Mesenchymal stem cell (in vitro differentiated cells and primary cell): ENCODE data around the gene BCL2A1.

ENCODE experiments used
- DNase-seq: peaks from one replicate; pipeline ENCODE4 v3.0.0-alpha.2; 2013
- H2AFZ ChIP-seq: one replicate; pipeline ENCODE4 v1.6.1; 2013; ENCODE audit warnings: low read depth, mild to moderate bottlenecking, control low read depth, inconsistent platforms, low read length, moderate library complexity
- H2AK5ac ChIP-seq: 2 replicates; pipeline ENCODE4 v1.6.1; 2013; ENCODE audit warnings: low read length, moderate library complexity, mild to moderate bottlenecking, inconsistent platforms; ENCODE audit not compliant: severe bottlenecking
- H2BK120ac ChIP-seq: one replicate; pipeline ENCODE4 v1.6.1; 2013; ENCODE audit warnings: low read depth, mild to moderate bottlenecking, inconsistent platforms, low read length, moderate library complexity
- H2BK12ac ChIP-seq, 2 experiments: one replicate each; pipeline ENCODE4 v1.6.1; 2013; ENCODE audit warnings: inconsistent platforms in 2 of 2, low read length in 2 of 2, mild to moderate bottlenecking in 2 of 2, moderate library complexity in 2 of 2, control low read depth in 1 of 2
- H2BK15ac ChIP-seq: one replicate; pipeline ENCODE4 v1.6.1; 2013; ENCODE audit warnings: mild to moderate bottlenecking, low read depth, inconsistent platforms; ENCODE audit not compliant: poor library complexity, severe bottlenecking
- H2BK5ac ChIP-seq: 2 replicates; pipeline ENCODE4 v1.6.1; 2013; ENCODE audit warnings: low read depth, mild to moderate bottlenecking, low read length, control low read depth, inconsistent platforms; ENCODE audit not compliant: poor library complexity, severe bottlenecking
- H3K14ac ChIP-seq, 2 experiments: one replicate each; pipeline ENCODE4 v1.6.1; 2013; ENCODE audit warnings: inconsistent platforms in 2 of 2, low read length in 2 of 2, control low read depth in 1 of 2, mild to moderate bottlenecking in 1 of 2, moderate library complexity in 1 of 2
- H3K18ac ChIP-seq, 2 experiments: one replicate each; pipeline ENCODE4 v1.6.1; 2013; ENCODE audit warnings: inconsistent platforms in 2 of 2, low read length in 2 of 2, control low read depth in 1 of 2, low read depth in 1 of 2, mild to moderate bottlenecking in 1 of 2
- H3K23ac ChIP-seq, 2 experiments: one replicate each; pipeline ENCODE4 v1.6.1; 2013; ENCODE audit warnings: inconsistent platforms in 2 of 2, low read length in 2 of 2, mild to moderate bottlenecking in 2 of 2, moderate library complexity in 2 of 2, control low read depth in 1 of 2
- H3K27ac ChIP-seq: 2 replicates; pipeline ENCODE4 v1.5.1; 2013; ENCODE audit warnings: mild to moderate bottlenecking, moderate library complexity, low read length, control low read depth, inconsistent platforms; ENCODE audit not compliant: poor library complexity, severe bottlenecking
- H3K27me3 ChIP-seq, 2 experiments: 2 replicates each; pipeline versions ENCODE4 v1.6.1 to v1.7.0; 2013; ENCODE audit warnings: low read length in 2 of 2, mild to moderate bottlenecking in 2 of 2, moderate library complexity in 2 of 2, control low read depth in 1 of 2, inconsistent platforms in 1 of 2; ENCODE audit not compliant: control insufficient read depth in 1 of 2, insufficient read depth in 1 of 2
- H3K36me3 ChIP-seq, 2 experiments: 2 replicates each; pipeline versions ENCODE4 v1.6.1 to v1.7.0; 2013; ENCODE audit warnings: low read length in 2 of 2, control low read depth in 1 of 2, inconsistent platforms in 1 of 2, low read depth in 1 of 2, mild to moderate bottlenecking in 1 of 2; ENCODE audit not compliant: insufficient read depth in 2 of 2, control insufficient read depth in 1 of 2
- H3K4ac ChIP-seq, 2 experiments: one replicate each; pipeline ENCODE4 v1.6.1; 2013; ENCODE audit warnings: inconsistent platforms in 2 of 2, low read length in 2 of 2, mild to moderate bottlenecking in 2 of 2, moderate library complexity in 2 of 2, control low read depth in 1 of 2, low read depth in 1 of 2
- H3K4me1 ChIP-seq: 2 replicates; pipeline ENCODE4 v1.6.1; 2013; ENCODE audit warnings: low read depth, low read length, control low read depth; ENCODE audit not compliant: control insufficient read depth, insufficient read depth
- H3K4me2 ChIP-seq: 2 replicates; pipeline ENCODE4 v1.6.1; 2013; ENCODE audit warnings: low read length, mild to moderate bottlenecking, inconsistent platforms; ENCODE audit not compliant: poor library complexity, severe bottlenecking
- H3K4me3 ChIP-seq, 2 experiments: 2 replicates each; pipeline versions ENCODE4 v1.5.1 to v1.7.0; 2013; ENCODE audit warnings: low read length in 2 of 2, mild to moderate bottlenecking in 2 of 2, control low read depth in 1 of 2, low read depth in 1 of 2; ENCODE audit not compliant: insufficient read depth in 1 of 2
- H3K79me1 ChIP-seq: replicated peaks from 2 replicates; pipeline ENCODE4 v1.6.1; 2013; ENCODE audit warnings: mild to moderate bottlenecking, control low read depth, low read length, inconsistent platforms; ENCODE audit not compliant: poor library complexity, severe bottlenecking
- H3K9ac ChIP-seq: 2 replicates; pipeline ENCODE4 v1.7.0; 2013; ENCODE audit warnings: mild to moderate bottlenecking, low read length, moderate library complexity
- H3K9me3 ChIP-seq: 2 replicates; pipeline ENCODE4 v1.7.0; 2013; ENCODE audit warnings: mild to moderate bottlenecking, low read length; ENCODE audit not compliant: control insufficient read depth
- H4K8ac ChIP-seq: one replicate; pipeline ENCODE4 v1.6.1; 2013; ENCODE audit warnings: inconsistent platforms, mild to moderate bottlenecking, low read length, moderate library complexity
- H4K91ac ChIP-seq: one replicate; pipeline ENCODE4 v1.6.1; 2013; ENCODE audit warnings: mild to moderate bottlenecking, low read length, inconsistent platforms
- WGBS: methylation state at CpG from one replicate; pipeline ENCODE4 v1.1.7; 2013; ENCODE audit warnings: mixed read lengths; 5-methylcytosine and 5-hydroxymethylcytosine counted together

Gene BCL2A1

GRCh38 chr15:80002267-80002666, 31.3 kb upstream of the BCL2A1 start:
- Histone ChIP-seq H3K4me1 (no peaks in the 10 kb centered on the region), H3K4ac (no peak overlapping the region), H3K14ac (no peak overlapping the region), H2AFZ (no peak overlapping the region), H3K9me3 (no peaks in the 10 kb centered on the region), H2BK12ac (no peak overlapping the region), H3K27ac (no peak overlapping the region), H3K36me3 (no peaks in the 10 kb centered on the region), H3K4me2 (no peak overlapping the region), H2BK5ac (no peak overlapping the region), H3K23ac (no peak overlapping the region), H2BK120ac (no peak overlapping the region), H4K91ac (no peak overlapping the region), H2BK15ac (no peak overlapping the region), H3K4me3 (no peak overlapping the region), H2AK5ac (no peak overlapping the region), H3K79me1 (no peaks in the 10 kb centered on the region), H4K8ac (no peak overlapping the region), H3K18ac (no peak overlapping the region), H3K27me3 (no peaks in the 10 kb centered on the region), H3K9ac (no peak overlapping the region)
- DNase-seq: no peak
- 100% methylated on average over 3 of the region's 3 CpGs for WGBS

- no peak overlapping the region for H3K18ac ChIP-seq
- no peak overlapping the region for H2BK120ac ChIP-seq
- peak overlapping the region; percentile 41 for H3K9ac ChIP-seq
Measured at GRCh38 chr15:79994615-79995014, 23.6 kb upstream of the BCL2A1 start.

GRCh38 chr15:79991826-79992225, 20.8 kb upstream of the BCL2A1 start:
- H3K9me3 ChIP-seq: no peaks in the 10 kb centered on the region
- no peak overlapping the region for H3K4me2 ChIP-seq
- no peak overlapping the region for H2AFZ ChIP-seq
- H3K4ac ChIP-seq: no peak overlapping the region
- H4K91ac ChIP-seq: no peak overlapping the region
- H2AK5ac ChIP-seq: no peak overlapping the region
- H3K36me3 ChIP-seq: no peaks in the 10 kb centered on the region
- no peak overlapping the region for H3K9ac ChIP-seq
- H2BK15ac ChIP-seq: no peak overlapping the region
- DNase-seq: no peak
- H2BK5ac ChIP-seq: no peak overlapping the region
- no peak overlapping the region for H3K18ac ChIP-seq
- no peak overlapping the region for H3K14ac ChIP-seq
- H3K27me3 ChIP-seq: peaks cover 0 to 21% of the 10 kb centered on the region in 2 experiments
- H3K4me1 ChIP-seq: no peaks in the 10 kb centered on the region
- H2BK12ac ChIP-seq: no peak overlapping the region
- H2BK120ac ChIP-seq: no peak overlapping the region
- H4K8ac ChIP-seq: no peak overlapping the region
- H3K4me3 ChIP-seq: no peak overlapping the region
- 100% methylated on average over 1 of the region's 4 CpGs for WGBS
- no peaks in the 10 kb centered on the region for H3K79me1 ChIP-seq
- no peak overlapping the region for H3K23ac ChIP-seq
- no peak overlapping the region for H3K27ac ChIP-seq

More at GRCh38 chr15:79994615-79995014, 23.6 kb upstream of the BCL2A1 start:
- WGBS: 94% methylated on average over 3 of the region's 3 CpGs
- Histone ChIP-seq H4K91ac (no peak overlapping the region), H3K36me3 (no peaks in the 10 kb centered on the region), H3K9me3 (no peaks in the 10 kb centered on the region), H2BK15ac (no peak overlapping the region), H3K4me3 (no peak overlapping the region), H3K27me3 (peaks cover 0 to 7% of the 10 kb centered on the region in 2 experiments), H3K4me1 (no peaks in the 10 kb centered on the region), H3K4ac (no peak overlapping the region), H3K23ac (no peak overlapping the region), H2BK5ac (no peak overlapping the region), H3K79me1 (no peaks in the 10 kb centered on the region), H4K8ac (no peak overlapping the region), H2AK5ac (no peak overlapping the region), H3K27ac (no peak overlapping the region), H2AFZ (no peak overlapping the region), H3K14ac (no peak overlapping the region), H3K4me2 (no peak overlapping the region), H2BK12ac (no peak overlapping the region)
- DNase-seq: peak; percentile 20

DNA sequence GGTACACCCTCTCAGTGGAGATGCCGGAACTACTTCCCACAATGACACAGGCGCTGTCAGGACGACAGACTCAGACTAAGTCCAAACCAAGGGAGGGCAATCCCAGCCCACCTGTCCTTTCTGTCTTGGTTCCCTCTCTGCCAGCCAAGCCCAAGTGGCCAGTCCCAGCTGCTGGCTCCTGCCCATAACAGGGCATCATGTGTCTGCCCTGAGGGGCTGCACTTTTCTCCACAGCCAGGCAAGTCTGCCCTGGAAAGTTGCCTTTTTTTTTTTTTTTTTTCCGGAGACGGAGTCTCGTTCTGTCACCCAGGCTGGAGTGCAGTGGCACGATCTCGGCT, 20.0 kb upstream of the BCL2A1 start:
- no peak overlapping the region for H2BK120ac ChIP-seq
- H3K18ac ChIP-seq: no peak overlapping the region
- H2AK5ac ChIP-seq: no peak overlapping the region
- H4K91ac ChIP-seq: no peak overlapping the region
- H3K14ac ChIP-seq: no peak overlapping the region
- H2BK15ac ChIP-seq: no peak overlapping the region
- H3K23ac ChIP-seq: no peak overlapping the region
- no peak overlapping the region for H4K8ac ChIP-seq
- H3K4me2 ChIP-seq: no peak overlapping the region
- WGBS: 95% methylated on average over 8 of the region's 8 CpGs
- H2AFZ ChIP-seq: no peak overlapping the region
- no peak overlapping the region for H2BK12ac ChIP-seq
- no peak overlapping the region for H3K9ac ChIP-seq
- H3K27me3 ChIP-seq: peaks cover 0 to 21% of the 10 kb centered on the region in 2 experiments
- H2BK5ac ChIP-seq: no peak overlapping the region
- no peak overlapping the region for H3K4me3 ChIP-seq
- H3K79me1 ChIP-seq: no peaks in the 10 kb centered on the region
- no peak for DNase-seq
- no peaks in the 10 kb centered on the region for H3K4me1 ChIP-seq
- H3K27ac ChIP-seq: no peak overlapping the region
- H3K9me3 ChIP-seq: no peaks in the 10 kb centered on the region
- H3K36me3 ChIP-seq: no peaks in the 10 kb centered on the region
- no peak overlapping the region for H3K4ac ChIP-seq
